ENCODE measurements around the gene RAB1A. TPM values are rescaled to one million over a fixed set of nuclear protein-coding genes. Genes with fewer than 3 reads are reported as not detected.
"Not testable (repeated sequence)": the region's sequence is repeated elsewhere in the genome, so short reads cannot be mapped to it uniquely, and the experiment has no call there.

Gene RAB1A
- total RNA-seq (47.1 and 59.1 TPM in 2 replicates), polyA plus RNA-seq (216 and 233 TPM in 2 replicates)

DNA sequence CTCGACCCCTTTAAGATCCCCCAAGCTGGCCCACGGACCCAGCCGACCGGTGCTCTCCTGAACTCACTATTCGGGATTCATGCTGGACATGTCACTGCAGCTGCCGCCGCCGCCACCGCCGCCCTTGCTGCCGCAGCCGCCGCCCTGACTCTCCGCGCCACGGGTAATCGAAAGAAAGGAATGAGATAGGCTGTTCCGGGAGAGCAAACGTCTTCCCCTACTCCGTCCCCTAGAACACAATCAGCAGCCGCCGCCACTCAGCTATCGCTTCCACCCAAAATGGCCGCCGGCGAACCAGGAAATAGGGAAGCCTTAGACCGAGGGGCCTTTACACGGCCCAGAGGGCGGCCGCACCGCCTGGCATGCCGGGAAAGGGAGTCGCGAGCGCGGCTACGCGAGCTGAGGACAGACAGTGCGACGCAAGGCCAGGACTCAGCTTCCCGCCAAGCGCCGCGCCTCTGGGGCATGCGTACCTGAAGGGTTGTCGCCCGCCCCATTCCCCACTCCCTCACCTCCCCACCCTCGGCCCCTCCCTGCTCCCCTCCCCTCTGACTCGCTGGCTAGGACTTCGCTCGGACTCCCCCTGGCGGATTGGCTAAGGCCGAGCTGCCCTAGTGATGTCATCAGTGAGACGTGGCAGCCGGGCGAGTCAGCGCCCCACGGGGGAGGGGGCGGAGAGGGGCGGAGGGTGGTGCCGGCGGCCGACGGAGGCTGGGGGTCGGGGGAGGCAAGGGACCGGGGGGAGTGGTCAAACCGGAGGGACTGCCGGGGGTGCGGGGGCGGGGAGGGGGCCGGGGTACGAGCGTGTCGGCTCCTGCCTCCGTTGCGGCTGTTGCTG is at the start of gene RAB1A:
TSS of gene RAB1A (minus strand) at position 281 of the 838 bp plus-strand sequence. CDS start at position 90, 191 bp downstream.
- no peaks in the 10 kb centered on the region for H3K36me3 ChIP-seq
- no peaks in the 10 kb centered on the region for H3K9me3 ChIP-seq (ENCODE audit: low read depth)
- TF ChIP-seq CTCF (IDR thresholded peaks at IDR 0.05; ENCODE audit: low read depth, low read length): peak; percentile 23
- no peaks in the 10 kb centered on the region for H3K27me3 ChIP-seq
- H3K4me1 ChIP-seq (ENCODE audit: low read depth): peaks cover 15% of the 10 kb centered on the region
- peak; percentile 100 for DNase-seq (ENCODE audit: low read depth in 1 of 2, low spot score in 1 of 2)
- H3K27ac ChIP-seq: peak within 1 kb of the TSS; percentile 98
- H3K4me3 ChIP-seq: peak within 1 kb of the TSS; percentile 75

DNA sequence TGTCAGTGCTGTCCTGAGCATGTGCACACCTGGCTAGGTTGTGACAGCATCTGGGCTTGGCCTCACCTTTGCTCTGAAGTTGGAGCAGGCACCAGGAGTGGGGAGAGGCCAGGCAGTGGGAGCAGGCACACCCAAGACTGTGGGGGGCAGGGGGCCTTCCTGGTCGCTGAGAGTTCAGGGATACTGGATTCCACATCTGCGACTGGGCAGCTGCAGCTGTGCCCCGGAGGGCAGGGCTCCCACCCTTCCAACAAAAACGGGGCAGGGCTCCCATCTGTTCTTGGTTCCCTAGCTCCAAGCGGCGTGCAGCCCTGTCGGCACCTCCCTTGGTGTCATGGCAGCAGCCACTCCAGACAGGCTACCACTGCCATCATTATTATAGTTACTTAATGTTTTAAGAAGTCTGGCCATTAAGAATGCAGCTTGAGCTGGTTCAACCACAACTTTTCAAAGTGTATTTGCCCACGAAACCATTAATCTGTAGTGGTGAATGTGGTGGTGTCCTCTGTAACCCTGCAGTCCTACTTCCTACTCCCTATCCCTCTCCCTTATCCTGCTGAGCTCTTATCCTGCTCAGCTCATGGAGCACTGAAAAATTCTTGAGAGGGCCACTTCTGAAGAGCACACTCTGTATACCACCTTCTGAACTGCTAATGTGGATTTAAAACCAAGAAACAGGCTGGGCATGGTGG is 48.0 kb upstream of the RAB1A start:
- TF ChIP-seq CTCF (IDR thresholded peaks at IDR 0.05; ENCODE audit: low read depth, low read length): no peak
- peak in 1 of 2 donors; percentile 19 for DNase-seq (ENCODE audit: low read depth in 1 of 2, low spot score in 1 of 2)
- Histone ChIP-seq H3K9me3 (ENCODE audit: low read depth) (no peaks in the 10 kb centered on the region), H3K36me3 (no peaks in the 10 kb centered on the region), H3K4me3 (no peak overlapping the region), H3K27ac (no peak overlapping the region), H3K4me1 (ENCODE audit: low read depth) (no peaks in the 10 kb centered on the region), H3K27me3 (no peaks in the 10 kb centered on the region)

DNA sequence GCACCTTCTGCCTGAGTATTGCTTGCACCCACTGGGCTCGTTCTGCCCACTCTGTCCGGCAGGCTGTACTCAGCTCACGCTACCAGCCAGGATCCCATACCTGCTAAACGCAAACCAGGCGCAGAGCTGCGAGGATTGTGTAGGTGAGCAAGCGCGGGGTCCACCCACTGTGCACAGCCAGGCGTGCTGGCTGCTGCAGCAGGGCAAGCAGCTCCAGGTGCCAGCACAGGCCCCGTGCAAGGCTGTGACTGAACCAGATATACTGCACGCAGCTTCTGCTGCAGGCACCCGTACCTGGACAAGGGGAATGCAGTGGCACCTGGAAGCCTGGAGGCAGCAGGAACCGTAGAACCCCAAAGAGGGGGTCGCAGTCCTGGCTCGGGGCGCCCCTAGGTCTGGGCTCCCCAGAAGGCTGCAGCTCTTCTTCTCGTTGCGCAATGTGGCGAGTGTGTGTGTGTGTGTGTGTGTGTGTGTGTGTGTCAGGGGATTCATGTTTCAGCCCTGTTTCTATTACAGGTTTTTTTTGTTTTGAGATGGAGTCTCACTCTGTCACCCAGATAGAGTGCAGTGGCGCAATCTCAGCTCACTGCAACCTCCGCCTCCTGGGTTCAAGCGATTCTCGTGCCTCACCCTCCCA is 46.1 kb upstream of the RAB1A start:
- no peak for TF ChIP-seq CTCF (IDR thresholded peaks at IDR 0.05; ENCODE audit: low read depth, low read length)
- H3K4me1 ChIP-seq (ENCODE audit: low read depth): no peaks in the 10 kb centered on the region
- no peak overlapping the region for H3K4me3 ChIP-seq
- H3K27me3 ChIP-seq: no peaks in the 10 kb centered on the region
- H3K36me3 ChIP-seq: no peaks in the 10 kb centered on the region
- no peak overlapping the region for H3K27ac ChIP-seq
- H3K9me3 ChIP-seq (ENCODE audit: low read depth): no peaks in the 10 kb centered on the region
- no peak for DNase-seq (ENCODE audit: low read depth in 1 of 2, low spot score in 1 of 2)

GRCh38 chr2:65174031-65174430 is 44.1 kb upstream of the RAB1A start:
- not testable (repeated sequence) for H3K27me3 ChIP-seq; H3K4me1 ChIP-seq (ENCODE audit: low read depth); H3K9me3 ChIP-seq (ENCODE audit: low read depth); H3K4me3 ChIP-seq; H3K27ac ChIP-seq; DNase-seq (ENCODE audit: low read depth in 1 of 2, low spot score in 1 of 2); H3K36me3 ChIP-seq

DNA sequence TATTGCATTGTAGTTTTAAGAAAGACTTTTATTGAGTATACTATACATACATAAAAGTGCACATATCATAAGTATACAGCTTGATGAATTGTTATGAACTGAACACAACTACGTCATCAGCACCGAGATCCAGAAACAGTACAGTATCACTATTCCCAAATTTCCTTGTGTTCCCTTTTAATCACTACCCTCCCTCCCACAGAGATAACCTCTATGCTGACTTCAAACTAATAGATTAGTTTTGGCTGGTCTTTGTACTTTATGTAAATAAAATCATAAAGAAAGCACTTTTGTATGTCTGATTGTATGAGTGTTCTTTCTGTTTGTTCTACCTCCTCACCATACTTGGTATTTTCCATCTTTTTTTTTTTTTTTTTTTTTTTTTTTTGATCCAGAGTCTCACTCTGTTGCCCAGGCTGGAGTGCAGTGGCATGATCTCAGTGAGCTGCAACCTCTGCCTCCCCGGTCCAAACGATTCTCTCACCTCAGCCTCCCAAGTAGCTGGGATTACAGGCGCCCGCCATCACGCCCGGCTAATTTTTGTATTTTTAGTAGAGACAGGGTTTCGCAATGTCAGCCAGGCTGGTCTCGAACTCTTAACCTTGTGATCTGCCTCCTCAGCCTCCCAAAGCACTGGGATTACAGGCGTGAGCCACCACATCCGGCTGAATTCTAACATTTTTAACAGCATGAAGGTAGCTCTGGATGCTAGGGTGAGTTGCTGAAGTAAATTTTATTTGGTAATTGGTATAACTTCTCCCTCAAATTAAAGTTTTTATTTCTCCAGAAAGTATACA is 43.3 kb upstream of the RAB1A start:
- Histone ChIP-seq H3K27ac (no peak overlapping the region), H3K9me3 (ENCODE audit: low read depth) (no peaks in the 10 kb centered on the region), H3K27me3 (no peaks in the 10 kb centered on the region), H3K4me1 (ENCODE audit: low read depth) (no peaks in the 10 kb centered on the region), H3K4me3 (no peak overlapping the region), H3K36me3 (no peaks in the 10 kb centered on the region)
- DNase-seq (ENCODE audit: low read depth in 1 of 2, low spot score in 1 of 2): no peak
- TF ChIP-seq CTCF (IDR thresholded peaks at IDR 0.05; ENCODE audit: low read depth, low read length): no peak

- H3K4me3 ChIP-seq; H3K27me3 ChIP-seq; H3K4me1 ChIP-seq (ENCODE audit: low read depth); H3K9me3 ChIP-seq (ENCODE audit: low read depth); H3K36me3 ChIP-seq; DNase-seq (ENCODE audit: low read depth in 1 of 2, low spot score in 1 of 2); H3K27ac ChIP-seq: not testable (repeated sequence)
Observed at GRCh38 chr2:65170611-65171477, 40.9 kb upstream of the RAB1A start.

Data from cardiac muscle cell (in vitro differentiated cells and primary cell).